OCI-LY3 (cell line): Measurements from ENCODE around the gene PLA2G2F.

Experiments
- H2AFZ ChIP-seq: fragments of 200-600, 300-600 bp; shearing (Covaris generic); 2 replicates; pipeline ENCODE4 v1.6.0; 2014; ENCODE audit warnings: antibody characterized with exemption, low read depth, low read length
- H3K27ac ChIP-seq: fragments of 200-600, 300-600 bp; sonication (generic); 2 replicates; pipeline ENCODE4 v1.5.1; 2014; ENCODE audit warnings: mild to moderate bottlenecking, low read length, moderate library complexity, mixed read lengths
- H3K27me3 ChIP-seq: fragments of 200-600, 300-600 bp; sonication (generic); 2 replicates; pipeline ENCODE4 v1.6.1; 2014; ENCODE audit warnings: low read depth, low read length, mixed read lengths
- H3K36me3 ChIP-seq: fragments of 200-600, 300-600 bp; sonication (generic); replicated peaks from 2 replicates; pipeline ENCODE3; 2014; ENCODE audit warnings: low read depth, low read length, mixed read lengths
- H3K4me1 ChIP-seq: fragments of 300-600, 200-600 bp; sonication (generic); 2 replicates; pipeline ENCODE4 v1.6.1; 2014; ENCODE audit warnings: low read length, mixed read lengths
- H3K4me2 ChIP-seq: fragments of 200-600, 300-600 bp; sonication (generic); 2 replicates; pipeline ENCODE4 v1.6.1; 2014; ENCODE audit warnings: low read length, mixed read lengths
- H3K4me3 ChIP-seq: fragments of 300-600, 200-600 bp; sonication (generic); 2 replicates; pipeline ENCODE4 v1.5.1; 2014; ENCODE audit warnings: antibody characterized with exemption, mild to moderate bottlenecking, low read length, moderate library complexity
- H3K79me2 ChIP-seq: fragments of 300-600, 200-600 bp; shearing (Covaris generic); 2 replicates; pipeline ENCODE4 v1.6.1; 2014; ENCODE audit warnings: mild to moderate bottlenecking, low read length, mixed read lengths
- H3K9ac ChIP-seq: fragments of 300-600, 200-600 bp; shearing (Covaris generic); 2 replicates; pipeline ENCODE4 v1.6.0; 2014; ENCODE audit warnings: mild to moderate bottlenecking, low read length, moderate library complexity
- H3K9me3 ChIP-seq: fragments of 200-600, 300-600 bp; shearing (Covaris generic); 2 replicates; pipeline ENCODE4 v1.6.1; 2014; ENCODE audit warnings: low read length, mixed read lengths; ENCODE audit not compliant: insufficient read depth
- H4K20me1 ChIP-seq: fragments of 200-600, 300-600 bp; sonication (generic); 2 replicates; pipeline ENCODE4 v1.6.1; 2016; ENCODE audit warnings: low read length, mixed read lengths; ENCODE audit not compliant: insufficient read depth
- CTCF ChIP-seq: fragments of 200-600, 300-600 bp; sonication (generic); IDR thresholded peaks from 2 replicates; pipeline ENCODE4 v1.5.1; 2014; ENCODE audit warnings: antibody characterized with exemption, low read length, low read depth
- EZH2phosphoT487 ChIP-seq: fragments of 200-600 bp; shearing (Covaris generic); IDR thresholded peaks from 2 replicates; pipeline ENCODE4 v1.6.1; 2018; ENCODE audit warnings: antibody characterized with exemption, mixed run types, low read depth

The PLA2G2F gene

GRCh38 chr1:20099533-20099932, 39.6 kb upstream of the PLA2G2F start:
- no peaks in the 10 kb centered on the region for H3K27me3 ChIP-seq
- no peak overlapping the region for H3K27ac ChIP-seq
- peaks cover 13% of the 10 kb centered on the region for H3K4me1 ChIP-seq
- no peaks in the 10 kb centered on the region for H3K9me3 ChIP-seq
- H3K9ac ChIP-seq: no peak overlapping the region
- no peak overlapping the region for H2AFZ ChIP-seq
- no peaks in the 10 kb centered on the region for H3K79me2 ChIP-seq
- no peaks in the 10 kb centered on the region for H3K36me3 ChIP-seq
- no peaks in the 10 kb centered on the region for H4K20me1 ChIP-seq
- H3K4me3 ChIP-seq: no peak overlapping the region
- TF ChIP-seq EZH2phosphoT487 (no peak), CTCF (no peak)
- H3K4me2 ChIP-seq: no peak overlapping the region

DNA sequence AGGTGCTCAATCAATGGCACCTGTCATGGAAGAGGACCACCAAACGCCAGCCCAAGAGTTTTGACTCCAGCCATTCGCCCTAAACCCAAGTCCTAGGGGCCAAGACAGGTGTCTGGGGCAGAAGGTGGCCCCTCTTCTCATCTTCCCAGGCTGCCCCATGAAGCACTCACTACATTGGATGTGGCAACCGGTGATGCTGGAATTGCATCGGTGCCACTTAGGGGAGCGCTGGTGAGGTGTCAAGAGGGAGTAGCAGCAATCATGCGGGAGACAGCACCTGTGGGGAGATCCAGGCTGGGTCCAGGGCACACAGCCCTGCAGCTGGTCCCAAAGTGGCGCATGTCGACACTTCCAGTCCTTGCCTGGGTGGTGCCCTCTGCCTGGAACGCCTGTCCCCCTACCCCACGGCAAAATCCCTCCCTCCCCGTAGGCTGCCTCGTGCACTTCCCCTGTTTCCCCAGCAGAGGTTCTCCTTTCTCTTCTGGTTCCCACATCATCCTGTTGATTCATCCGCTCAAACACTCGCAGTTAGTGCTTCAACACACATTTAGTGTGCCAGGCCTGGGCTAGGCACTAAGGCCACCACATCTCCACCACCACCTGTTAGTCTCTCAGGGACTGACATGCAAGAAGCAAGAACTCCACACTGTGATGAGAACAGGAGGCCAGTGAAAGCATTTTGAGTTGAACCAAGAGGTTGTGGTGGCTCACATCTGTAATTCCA, 38.3 kb upstream of the PLA2G2F start:
- Histone ChIP-seq H3K4me2 (no peak overlapping the region), H3K27ac (no peak overlapping the region), H3K9me3 (no peaks in the 10 kb centered on the region), H3K79me2 (no peaks in the 10 kb centered on the region), H3K36me3 (no peaks in the 10 kb centered on the region), H3K4me1 (peaks cover 17% of the 10 kb centered on the region), H4K20me1 (no peaks in the 10 kb centered on the region), H3K27me3 (no peaks in the 10 kb centered on the region), H3K4me3 (no peak overlapping the region), H3K9ac (no peak overlapping the region), H2AFZ (0 out of 2 replicates have a peak overlapping the region, but pooled peaks have one; percentile 85)
- no peak for TF ChIP-seq EZH2phosphoT487
- TF ChIP-seq CTCF: peak; percentile 72

GRCh38 chr1:20102875-20103274, 36.2 kb upstream of the PLA2G2F start:
- Histone ChIP-seq H3K27me3 (no peaks in the 10 kb centered on the region), H3K36me3 (no peaks in the 10 kb centered on the region), H3K9ac (no peak overlapping the region), H3K4me1 (peaks cover 17% of the 10 kb centered on the region), H2AFZ (no peak overlapping the region), H3K27ac (no peak overlapping the region), H3K9me3 (no peaks in the 10 kb centered on the region), H4K20me1 (no peaks in the 10 kb centered on the region), H3K79me2 (no peaks in the 10 kb centered on the region), H3K4me3 (no peak overlapping the region), H3K4me2 (no peak overlapping the region)
- no peak for TF ChIP-seq CTCF

GRCh38 chr1:20105856-20106255, 33.3 kb upstream of the PLA2G2F start:
- no peak overlapping the region for H3K4me3 ChIP-seq
- peaks cover 22% of the 10 kb centered on the region for H3K4me1 ChIP-seq
- H3K4me2 ChIP-seq: no peak overlapping the region
- no peaks in the 10 kb centered on the region for H4K20me1 ChIP-seq
- TF ChIP-seq EZH2phosphoT487 (no peak), CTCF (no peak)
- H3K27ac ChIP-seq: no peak overlapping the region
- H3K79me2 ChIP-seq: no peaks in the 10 kb centered on the region
- no peaks in the 10 kb centered on the region for H3K9me3 ChIP-seq
- H3K36me3 ChIP-seq: no peaks in the 10 kb centered on the region
- H2AFZ ChIP-seq: no peak overlapping the region
- no peak overlapping the region for H3K9ac ChIP-seq
- H3K27me3 ChIP-seq: no peaks in the 10 kb centered on the region
